K562 (cell line): ENCODE data around the gene SEPTIN2. TPM values are rescaled to one million over a fixed set of nuclear protein-coding genes. Genes with fewer than 3 reads are reported as not detected.

ENCODE experiments used
- ATAC-seq: fragments of 200-7000 bp; cut with Tn5 transposase; 3 replicates; pipeline ENCODE4 v1.9.1; 2020; ENCODE audit warnings: moderate library complexity
- BruUV-seq: library from RNA; stranded (reverse); fragments of 400-500 nt; replicated peaks from 2 replicates; lab custom pipeline; 2021; lab: Mats Ljungman, UMichigan
- CTCF ChIA-PET: fragments of 300-600 bp; formaldehyde crosslinking; extraction: SDS; loops from one replicate; lab custom pipeline; 2021; ENCODE audit warnings: low intra/inter-chr PET ratio; lab: Yijun Ruan, JAX
- POLR2A ChIA-PET: fragments of 300-600, 350-650 bp; sonication (Branson Sonifier 250); formaldehyde crosslinking; extraction: SDS; loops from one replicate; lab custom pipeline; 2021; ENCODE audit warnings: antibody characterized with exemption, inconsistent platforms; lab: Yijun Ruan, JAX
- DNase-seq, 4 experiments: peaks; one replicate each; pipeline versions ENCODE4 v3.0.0 to v3.0.0-alpha.2; 2011 to 2018; ENCODE audit warnings: low spot score in 3 of 4, mixed read lengths in 3 of 4; ENCODE audit errors: extremely low read depth in 1 of 4
- FAIRE-seq: peaks from 2 replicates; lab custom pipeline; 2011; peaks lifted over from hg19 to GRCh38; lab: Jason Lieb, UNC
- H2AFZ ChIP-seq: 2 replicates; pipeline ENCODE4 v1.6.0; 2011; ENCODE audit warnings: low read depth, low read length, control low read depth, inconsistent platforms
- H3K27ac ChIP-seq: fragments of 200-600 bp; 3 replicates; pipeline ENCODE4 v1.8.0; 2011; ENCODE audit warnings: low read depth, mild to moderate bottlenecking, control low read depth, inconsistent platforms, low read length, moderate library complexity, mixed read lengths; ENCODE audit errors: extremely low read depth
- H3K27me3 ChIP-seq, 2 experiments: fragments of 300-600 bp in 1 of 2; 2 replicates in 1 of 2; 3 replicates in 1 of 2; pipeline versions ENCODE4 v1.6.0 to v1.8.0; 2011; ENCODE audit warnings: inconsistent platforms in 2 of 2, low read length in 2 of 2, mild to moderate bottlenecking in 1 of 2, mixed read lengths in 1 of 2, moderate library complexity in 1 of 2; ENCODE audit not compliant: control insufficient read depth in 2 of 2, insufficient read depth in 2 of 2
- H3K36me3 ChIP-seq: fragments of 300-600 bp; 3 replicates; pipeline ENCODE4 v1.8.0; 2011; ENCODE audit warnings: mild to moderate bottlenecking, low read length, inconsistent platforms; ENCODE audit not compliant: control insufficient read depth, insufficient read depth
- H3K4me1 ChIP-seq, 2 experiments: fragments of 200-600 bp in 1 of 2; replicated peaks in 1 of 2; 2 replicates in 1 of 2; 3 replicates in 1 of 2; pipeline versions ENCODE4 v1.5.1 to v1.8.0; 2011; ENCODE audit warnings: inconsistent platforms in 2 of 2, low read length in 2 of 2, mild to moderate bottlenecking in 1 of 2, mixed read lengths in 1 of 2, moderate library complexity in 1 of 2; ENCODE audit not compliant: control insufficient read depth in 2 of 2, insufficient read depth in 2 of 2
- H3K4me2 ChIP-seq: 2 replicates; pipeline ENCODE4 v1.6.1; 2011; ENCODE audit warnings: low read length, control low read depth, inconsistent platforms, mixed read lengths; ENCODE audit not compliant: insufficient read depth
- H3K4me3 ChIP-seq: fragments of 200-600 bp; sonication (generic), shearing (Covaris generic); 2 replicates; pipeline ENCODE4 v1.5.1; 2016; ENCODE audit warnings: control low read depth, inconsistent platforms
- H3K79me2 ChIP-seq: fragments of 200-600 bp; 3 replicates; pipeline ENCODE4 v1.8.0; 2011; ENCODE audit warnings: low read length, inconsistent platforms; ENCODE audit not compliant: control insufficient read depth, insufficient read depth
- H3K9ac ChIP-seq, 2 experiments: 2 replicates each; pipeline versions ENCODE4 v1.6.0 to v1.6.1; 2011; ENCODE audit warnings: low read depth in 2 of 2, low read length in 2 of 2, control low read depth in 1 of 2, inconsistent platforms in 1 of 2, mild to moderate bottlenecking in 1 of 2, mixed read lengths in 1 of 2; ENCODE audit not compliant: insufficient read depth in 1 of 2
- H3K9me1 ChIP-seq: one replicate; pipeline ENCODE4 v1.6.0; 2011; ENCODE audit warnings: inconsistent platforms, mild to moderate bottlenecking, low read length, moderate library complexity; ENCODE audit not compliant: control insufficient read depth, insufficient read depth
- H3K9me3 ChIP-seq: replicated peaks from 2 replicates; pipeline ENCODE4 v1.5.1; 2011; ENCODE audit warnings: low read depth, low read length, inconsistent platforms; ENCODE audit not compliant: control insufficient read depth, insufficient read depth
- H4K20me1 ChIP-seq: replicated peaks from 2 replicates; pipeline ENCODE4 v1.6.1; 2011; ENCODE audit warnings: low read length, inconsistent platforms, mixed read lengths; ENCODE audit not compliant: control insufficient read depth, insufficient read depth
- CBX2 ChIP-seq: fragments of 200-600 bp; sonication (generic); IDR thresholded peaks from one replicate; pipeline ENCODE4 v1.6.1; 2012; ENCODE audit warnings: mild to moderate bottlenecking, low read length, inconsistent platforms; ENCODE audit not compliant: insufficient read depth, poor library complexity, severe bottlenecking
- COPS2 ChIP-seq: fragments of 450-650 bp; conservative IDR thresholded peaks from 2 replicates; pipeline ENCODE4 v1.6.1; 2016; ENCODE audit warnings: mild to moderate bottlenecking, moderate library complexity
- CXXC5 ChIP-seq: fragments of 250-450 bp; sonication (Bioruptor Pico); IDR thresholded peaks from 2 replicates; pipeline ENCODE4 v1.8.0; 2022; ENCODE audit warnings: inconsistent platforms, mild to moderate bottlenecking, moderate library complexity
- GABPB2 ChIP-seq: fragments of 250-450 bp; sonication (Bioruptor Pico); conservative IDR thresholded peaks from 2 replicates; pipeline ENCODE4 v1.5.1; 2021; ENCODE audit warnings: mild to moderate bottlenecking
- RBM39 ChIP-seq: fragments of 200-400 bp; formaldehyde crosslinking; optimal IDR thresholded peaks from 2 replicates; pipeline ENCODE3; 2018; ENCODE audit warnings: low read depth, low read length
- TAF15 ChIP-seq: fragments of 200-400 bp; formaldehyde crosslinking; IDR thresholded peaks from 2 replicates; pipeline ENCODE4 v1.6.1; 2017; ENCODE audit warnings: mild to moderate bottlenecking, low read depth, low read length, moderate library complexity
- WGBS: fragments of 100-300 bp; shearing (Covaris generic); methylation state at CpG from one replicate; pipeline ENCODE4 v1.1.6; 2016; ENCODE audit warnings: low coverage, mixed read lengths; ENCODE audit not compliant: insufficient coverage; ENCODE audit errors: missing lambda C conversion rate; 5-methylcytosine and 5-hydroxymethylcytosine counted together
- in situ Hi-C: fragments of 300-500 bp; cut with MboI; formaldehyde crosslinking; loops from 4 replicates; pipeline ENCODE4 v1.15.0; 2018; ENCODE audit warnings: inconsistent platforms, mixed read lengths
- intact Hi-C: fragments of 100-400 bp; cut with micrococcal nuclease; formaldehyde crosslinking; loops from 2 replicates; pipeline ENCODE4 v1.14.2; 2022
- polyA plus RNA-seq, 8 experiments: library from polyadenylated mRNA; depleted of rRNA in 4 of 8; stranded (reverse) in 5 of 8; unstranded in 3 of 8; fragments of >200 nt; fragmentation: Nextera tagmentation in 2 of 8; fragmentation: Illumina TruSeq in 1 of 8; extraction: Ambion mirVana in 2 of 8; extraction: Trizol in 1 of 8; gene quantifications; 2 replicates each; pipeline versions ENCODE4 v1.2.1 to v1.2.3, GENCODE V29; 2011 to 2014; ENCODE audit warnings: inconsistent platforms in 1 of 8, missing spikeins in 1 of 8
- total RNA-seq, 7 experiments: library from RNA; depleted of rRNA in 6 of 7; stranded (reverse); fragments of >200 nt in 6 of 7; fragmentation: Illumina TruSeq in 2 of 7; extraction: Trizol in 2 of 7; gene quantifications; 2 replicates each; pipeline versions ENCODE4 v1.2.1 to v1.2.3, GENCODE V29; 2011 to 2021; ENCODE audit warnings: low replicate concordance in 1 of 7
- TF ChIP-seq, protein P1 (sequence below): fragments of 250-450 bp; sonication (Bioruptor Pico); IDR thresholded peaks from 2 replicates; pipeline ENCODE4 v1.8.0; 2021; ENCODE audit warnings: moderate library complexity, mild to moderate bottlenecking, inconsistent platforms

Gene SEPTIN2
- total and polyA plus RNA-seq, 9 of the 15 experiments (the other 6 are each of a cell fraction or from before 2014, with no cell fraction given), result 121 to 367 (median 166) TPM

DNA sequence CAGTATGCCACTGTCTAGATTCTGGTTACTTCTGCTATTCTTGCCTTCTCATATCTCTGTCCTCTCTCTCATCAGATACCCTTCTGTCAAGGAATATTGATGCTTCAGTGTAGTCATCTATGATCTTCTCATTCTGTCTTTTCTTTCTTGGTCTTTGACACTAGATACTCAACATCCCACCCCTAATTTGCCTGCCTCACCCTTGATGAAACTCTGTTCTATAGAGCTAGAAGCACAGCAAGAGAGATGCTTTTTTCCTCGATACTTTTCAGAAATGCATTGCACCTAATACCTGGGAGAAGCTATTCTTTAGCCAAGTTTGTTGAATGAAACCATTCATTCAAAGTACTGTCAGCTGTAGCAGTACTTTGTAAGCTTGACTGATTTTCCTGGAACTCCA, 9.5 kb downstream of the SEPTIN2 start:
- intact Hi-C loops, result no loop called here
- no peak overlapping the region for H2AFZ ChIP-seq
- ChIA-PET POLR2A (interaction anchor here (1.4 kb wide), 1 partner anchor 21 kb away, joined by 3 read pairs; no protein-coding TSS in a partner anchor), CTCF (no interaction called here)
- in situ Hi-C loops, result no loop called here
- FAIRE-seq (no peak), DNase-seq (no peak), ATAC-seq (no peak)
- no peak overlapping the region for H3K4me3 ChIP-seq
- H4K20me1 ChIP-seq, result 0 out of 2 replicates have a peak, but pooled peaks cover 5% of the 10 kb centered on the region
- no peaks in the 10 kb centered on the region for H3K27me3 ChIP-seq
- H3K4me2 ChIP-seq, result no peak overlapping the region
- peaks cover 0 to 15% of the 10 kb centered on the region in 2 experiments; a peak in 3 of 5 replicates for H3K4me1 ChIP-seq
- BruUV-seq, result no TSS peak
- WGBS, result 100% methylated on average over 1 of the region's 1 CpG
- no peak overlapping the region for H3K27ac ChIP-seq
- TF ChIP-seq COPS2 (no peak), TAF15 (no peak), GABPB2 (CRISPR knock-in tag) (no peak), CBX2 (no peak), RBM39 (no peak), CXXC5 (no peak)
- TF ChIP-seq, protein P1, sequence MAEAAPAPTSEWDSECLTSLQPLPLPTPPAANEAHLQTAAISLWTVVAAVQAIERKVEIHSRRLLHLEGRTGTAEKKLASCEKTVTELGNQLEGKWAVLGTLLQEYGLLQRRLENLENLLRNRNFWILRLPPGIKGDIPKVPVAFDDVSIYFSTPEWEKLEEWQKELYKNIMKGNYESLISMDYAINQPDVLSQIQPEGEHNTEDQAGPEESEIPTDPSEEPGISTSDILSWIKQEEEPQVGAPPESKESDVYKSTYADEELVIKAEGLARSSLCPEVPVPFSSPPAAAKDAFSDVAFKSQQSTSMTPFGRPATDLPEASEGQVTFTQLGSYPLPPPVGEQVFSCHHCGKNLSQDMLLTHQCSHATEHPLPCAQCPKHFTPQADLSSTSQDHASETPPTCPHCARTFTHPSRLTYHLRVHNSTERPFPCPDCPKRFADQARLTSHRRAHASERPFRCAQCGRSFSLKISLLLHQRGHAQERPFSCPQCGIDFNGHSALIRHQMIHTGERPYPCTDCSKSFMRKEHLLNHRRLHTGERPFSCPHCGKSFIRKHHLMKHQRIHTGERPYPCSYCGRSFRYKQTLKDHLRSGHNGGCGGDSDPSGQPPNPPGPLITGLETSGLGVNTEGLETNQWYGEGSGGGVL (CRISPR knock-in tag), result no peak
- peaks cover 66% of the 10 kb centered on the region for H3K36me3 ChIP-seq
- H3K79me2 ChIP-seq, result peaks cover 68% of the 10 kb centered on the region
- H3K9me3 ChIP-seq, result no peaks in the 10 kb centered on the region
- H3K9me1 ChIP-seq, result no peaks in the 10 kb centered on the region
- H3K9ac ChIP-seq, result no peak overlapping the region
